SU-DHL-6 (cell line): Measurements from ENCODE around the gene DUSP14.

ENCODE experiments used
- H2AFZ ChIP-seq: fragments of 200-600 bp; sonication (generic); 2 replicates; pipeline ENCODE4 v1.6.1; 2014; ENCODE audit warnings: low read depth, mild to moderate bottlenecking, moderate library complexity, mixed read lengths, antibody characterized with exemption, low read length; ENCODE audit not compliant: severe bottlenecking
- H3F3A ChIP-seq: fragments of 200-600 bp; shearing (Covaris generic); 2 replicates; pipeline ENCODE4 v1.6.0; 2016; ENCODE audit warnings: antibody characterized with exemption, mild to moderate bottlenecking; ENCODE audit not compliant: insufficient read depth
- H3K27ac ChIP-seq: fragments of 200-600 bp; sonication (generic); 2 replicates; pipeline ENCODE4 v1.5.1; 2016; ENCODE audit warnings: low read depth, mild to moderate bottlenecking, low read length, moderate library complexity, mixed read lengths
- H3K27me3 ChIP-seq: fragments of 200-600 bp; sonication (generic), shearing (Covaris generic); 2 replicates; pipeline ENCODE4 v1.6.0; 2014; ENCODE audit warnings: mild to moderate bottlenecking, low read length
- H3K36me3 ChIP-seq: fragments of 200-600 bp; sonication (generic); 2 replicates; pipeline ENCODE4 v1.6.1; 2014; ENCODE audit warnings: mild to moderate bottlenecking, low read length, mixed read lengths
- H3K4me2 ChIP-seq: fragments of 300-600, 200-600 bp; shearing (Covaris generic), sonication (generic); 2 replicates; pipeline ENCODE4 v1.6.0; 2014; ENCODE audit warnings: low read length, low read depth, mild to moderate bottlenecking; ENCODE audit not compliant: poor library complexity, severe bottlenecking
- H3K4me3 ChIP-seq: fragments of 200-600 bp; sonication (generic); 2 replicates; pipeline ENCODE4 v1.5.1; 2014; ENCODE audit warnings: antibody characterized with exemption, low read length, mild to moderate bottlenecking, mixed read lengths; ENCODE audit not compliant: insufficient read depth, poor library complexity, severe bottlenecking
- H3K79me2 ChIP-seq: fragments of 200-600 bp; sonication (generic); 2 replicates; pipeline ENCODE4 v1.6.1; 2014; ENCODE audit warnings: mild to moderate bottlenecking, low read length, moderate library complexity; ENCODE audit not compliant: insufficient read depth
- H3K9ac ChIP-seq: fragments of 200-600 bp; sonication (generic); 2 replicates; pipeline ENCODE4 v1.7.0; 2014; ENCODE audit warnings: mild to moderate bottlenecking, low read length
- H3K9me2 ChIP-seq: fragments of 200-600 bp; sonication (generic); replicated peaks from 2 replicates; pipeline ENCODE4 v1.6.1; 2014; ENCODE audit warnings: low read length; ENCODE audit not compliant: insufficient read depth
- H3K9me3 ChIP-seq: fragments of 200-600 bp; sonication (generic); 2 replicates; pipeline ENCODE4 v1.6.1; 2014; ENCODE audit warnings: low read length, mixed read lengths; ENCODE audit not compliant: insufficient read depth
- H4K20me1 ChIP-seq: fragments of 200-600 bp; sonication (generic); 2 replicates; pipeline ENCODE4 v1.6.1; 2014; ENCODE audit warnings: low read depth, mild to moderate bottlenecking, antibody characterized with exemption, low read length, moderate library complexity, mixed read lengths
- CTCF ChIP-seq: fragments of 200-600 bp; sonication (generic); IDR thresholded peaks from one replicate; pipeline ENCODE4 v1.5.1; 2017; ENCODE audit warnings: antibody characterized with exemption, mild to moderate bottlenecking, low read length, moderate library complexity; ENCODE audit not compliant: insufficient read depth, poor library complexity, severe bottlenecking
- EZH2phosphoT487 ChIP-seq: fragments of 200-600 bp; sonication (generic), shearing (Covaris generic); conservative IDR thresholded peaks from 2 replicates; pipeline ENCODE4 v1.6.1; 2018; ENCODE audit warnings: mild to moderate bottlenecking, antibody characterized with exemption, low read length, moderate library complexity, mixed read lengths

DUSP14 gene

GRCh38 chr17:37541880-37542660 lies 52.4 kb downstream of the DUSP14 start:
- Histone ChIP-seq H3K9ac (no peak overlapping the region), H3K9me2 (no peaks in the 10 kb centered on the region), H4K20me1 (no peaks in the 10 kb centered on the region), H3K36me3 (peaks cover 21% of the 10 kb centered on the region; the same call in 1 of the 2 replicates), H3K4me3 (no peak overlapping the region), H3K79me2 (peaks cover 19% of the 10 kb centered on the region), H3F3A (no peaks in the 10 kb centered on the region), H3K27ac (no peak overlapping the region), H3K4me2 (no peak overlapping the region), H3K27me3 (no peaks in the 10 kb centered on the region), H2AFZ (no peak overlapping the region), H3K9me3 (no peaks in the 10 kb centered on the region)
- no peak for TF ChIP-seq EZH2phosphoT487
- TF ChIP-seq CTCF, result no peak

- H3F3A ChIP-seq, result no peaks in the 10 kb centered on the region
- H3K4me2 ChIP-seq, result no peak overlapping the region
- H3K9me3 ChIP-seq, result no peaks in the 10 kb centered on the region
- no peak overlapping the region for H3K9ac ChIP-seq
- H3K79me2 ChIP-seq, result peaks cover 29% of the 10 kb centered on the region
- H4K20me1 ChIP-seq, result no peaks in the 10 kb centered on the region
- TF ChIP-seq CTCF (no peak), EZH2phosphoT487 (no peak)
- H3K27me3 ChIP-seq, result no peaks in the 10 kb centered on the region
- H2AFZ ChIP-seq, result no peak overlapping the region
- H3K9me2 ChIP-seq, result no peaks in the 10 kb centered on the region
- H3K4me3 ChIP-seq, result no peak overlapping the region
- H3K36me3 ChIP-seq, result peaks cover 21% of the 10 kb centered on the region; the same call in 1 of the 2 replicates
- no peak overlapping the region for H3K27ac ChIP-seq
Observed at GRCh38 chr17:37543637-37544052, 54.0 kb downstream of the DUSP14 start.

GRCh38 chr17:37545486-37545885 lies 55.8 kb downstream of the DUSP14 start:
- Histone ChIP-seq H3K4me3 (no peak overlapping the region), H3K9me3 (no peaks in the 10 kb centered on the region), H3K4me2 (no peak overlapping the region), H2AFZ (no peak overlapping the region), H3K36me3 (peaks cover 21% of the 10 kb centered on the region; the same call in 1 of the 2 replicates), H4K20me1 (no peaks in the 10 kb centered on the region), H3K27ac (no peak overlapping the region), H3K79me2 (peaks cover 40% of the 10 kb centered on the region), H3K27me3 (no peaks in the 10 kb centered on the region), H3K9ac (no peak overlapping the region), H3F3A (no peaks in the 10 kb centered on the region), H3K9me2 (no peaks in the 10 kb centered on the region)
- TF ChIP-seq EZH2phosphoT487, result no peak

- H3K4me2 ChIP-seq, result no peak overlapping the region
- no peak overlapping the region for H3K4me3 ChIP-seq
- H3K36me3 ChIP-seq, result peaks cover 21% of the 10 kb centered on the region; the same call in 1 of the 2 replicates
- no peaks in the 10 kb centered on the region for H3K9me2 ChIP-seq
- no peak overlapping the region for H2AFZ ChIP-seq
- no peak overlapping the region for H3K27ac ChIP-seq
- no peak for TF ChIP-seq EZH2phosphoT487
- TF ChIP-seq CTCF, result no peak
- H3K27me3 ChIP-seq, result no peaks in the 10 kb centered on the region
- H4K20me1 ChIP-seq, result 0 out of 2 replicates have a peak, but pooled peaks cover 3% of the 10 kb centered on the region
- peaks cover 46% of the 10 kb centered on the region for H3K79me2 ChIP-seq
- H3F3A ChIP-seq, result no peaks in the 10 kb centered on the region
- no peak overlapping the region for H3K9ac ChIP-seq
- H3K9me3 ChIP-seq, result no peaks in the 10 kb centered on the region
Observed at GRCh38 chr17:37546302-37546701, 56.6 kb downstream of the DUSP14 start.
